ENCODE results near the gene ARHGAP20.

ARHGAP20 gene

DNA sequence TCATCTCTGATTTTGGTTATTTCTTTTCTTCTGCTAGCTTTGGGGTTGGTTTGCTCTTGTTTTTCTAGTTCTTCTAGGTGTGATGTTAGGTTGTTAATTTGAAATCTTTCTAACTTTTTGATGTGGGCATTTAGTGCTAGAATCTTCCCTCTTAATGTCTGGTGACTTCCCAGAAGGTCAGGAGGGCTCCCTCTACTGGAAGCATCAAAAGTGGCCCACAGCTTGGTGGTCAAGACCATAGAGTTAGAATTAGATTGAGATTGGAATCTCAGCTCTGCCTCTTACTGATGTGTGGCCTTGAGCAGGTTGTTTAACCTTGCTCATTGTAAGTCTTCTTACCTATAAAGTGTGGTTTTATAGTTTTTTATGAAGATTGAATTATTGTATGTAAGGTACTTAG, 183.2 kb downstream of the ARHGAP20 start:
- DNase-seq (ENCODE audit: low read depth in 3 of 3, low spot score in 1 of 3): no peak

DNA sequence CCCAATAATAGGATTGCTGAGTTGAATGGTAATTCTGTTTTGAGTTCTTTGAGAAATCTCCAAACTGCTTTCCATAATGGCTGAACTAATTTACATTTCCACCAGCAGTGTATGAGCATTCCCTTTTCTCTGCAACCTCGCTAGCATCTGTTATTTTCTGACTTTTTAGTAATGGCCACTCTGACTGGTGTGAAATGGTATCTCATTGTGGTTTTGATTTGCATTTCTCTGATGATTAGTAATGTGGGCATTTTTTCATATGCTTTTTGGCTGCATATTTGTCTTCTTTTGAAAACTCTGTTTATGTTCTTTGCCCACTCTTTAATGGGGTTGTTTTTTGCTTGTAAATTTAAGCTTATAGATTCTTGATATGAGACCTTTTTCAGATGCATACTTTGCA, 185.1 kb downstream of the ARHGAP20 start:
- DNase-seq (ENCODE audit: low read depth in 3 of 3, low spot score in 1 of 3): no peak
